Left lung (tissue), 10 donors: ENCODE data around the gene EID1. TPM values are rescaled to one million over a fixed set of nuclear protein-coding genes. Genes with fewer than 3 reads are reported as not detected.

ENCODE experiments used
- ATAC-seq: fragments of 200-7000 bp; cut with Tn5 transposase; one replicate; pipeline ENCODE4 v1.9.1; 2020; ENCODE audit warnings: moderate library complexity
- DNase-seq, 4 donors: peaks; one replicate each; pipeline ENCODE4 v3.0.0-alpha.2; 2013 to 2020
- H3K27ac ChIP-seq, 2 donors: fragments of 200-600 bp; sonication (generic) in 1 of 2; one replicate each; pipeline versions ENCODE4 v1.5.0 to v1.8.0; 2020 to 2021
- H3K27me3 ChIP-seq, 2 donors: fragments of 200-600 bp; sonication (generic) in 1 of 2; one replicate each; pipeline versions ENCODE4 v1.5.0 to v1.8.0; 2020 to 2021
- H3K36me3 ChIP-seq, 2 donors: fragments of 200-600 bp; sonication (generic) in 1 of 2; one replicate each; pipeline versions ENCODE4 v1.5.0 to v1.8.0; 2020 to 2021
- H3K4me1 ChIP-seq, 2 donors: fragments of 200-600 bp; one replicate each; pipeline ENCODE4 v1.8.0; 2021
- H3K4me3 ChIP-seq, 2 donors: fragments of 200-600 bp; sonication (generic) in 1 of 2; one replicate each; pipeline versions ENCODE4 v1.5.0 to v1.8.0; 2020 to 2021; ENCODE audit warnings: mild to moderate bottlenecking in 1 of 2
- H3K9me3 ChIP-seq, 2 donors: fragments of 200-600 bp; sonication (generic) in 1 of 2; one replicate each; pipeline versions ENCODE4 v1.5.0 to v1.8.0; 2020 to 2021
- CTCF ChIP-seq, 2 donors: fragments of 200-600 bp; sonication (generic) in 1 of 2; IDR thresholded peaks; one replicate each; pipeline versions ENCODE4 v1.5.0 to v1.8.0; 2021; ENCODE audit warnings: antibody characterized with exemption in 2 of 2
- intact Hi-C, 2 donors: fragments of 100-400 bp; cut with DNase I; formaldehyde crosslinking; loops; one replicate each; pipeline versions ENCODE4 v1.11.2 to v1.14.2; 2022
- polyA plus RNA-seq, 6 donors: library from polyadenylated mRNA; unstranded; fragments of 120-200 nt; gene quantifications; one replicate each; pipeline ENCODE4 v1.2.1, GENCODE V29; 2013; ENCODE audit not compliant: insufficient read length in 6 of 6
- total RNA-seq, 2 donors: library from RNA; stranded (reverse); fragmentation: NEBNext Ultra II Directional; extraction: Animal tissue kit (Norgen Biotek cat#: 25700); gene quantifications; one replicate each; pipeline ENCODE4 v1.2.1, GENCODE V29; 2021
- donor health status: DM: no; HTN: yes; CAD: no.
- donor health status: DM: no; HTN: no; CAD: no.

The EID1 gene
- total and polyA plus RNA-seq, 8 donors: 80.2 to 301 (median 274) TPM

GRCh38 chr15:48858401-48858800, 19.5 kb upstream of the EID1 start:
- Histone ChIP-seq H3K27me3 (no peaks in the 10 kb centered on the region), H3K9me3 (no peaks in the 10 kb centered on the region), H3K4me3 (no peak overlapping the region), H3K4me1 (no peaks in the 10 kb centered on the region), H3K27ac (no peak overlapping the region), H3K36me3 (no peaks in the 10 kb centered on the region)
- intact Hi-C loops: no loop called here
- TF ChIP-seq CTCF (IDR thresholded peaks at IDR 0.05): no peak
- DNase-seq (no peak), ATAC-seq (no peak)

- ATAC-seq (no peak), DNase-seq (no peak)
- Histone ChIP-seq H3K36me3 (no peaks in the 10 kb centered on the region), H3K4me1 (no peaks in the 10 kb centered on the region), H3K4me3 (no peak overlapping the region), H3K27me3 (no peaks in the 10 kb centered on the region), H3K9me3 (no peaks in the 10 kb centered on the region), H3K27ac (no peak overlapping the region)
- TF ChIP-seq CTCF (IDR thresholded peaks at IDR 0.05): no peak
- intact Hi-C loops: no loop called here
Observed at GRCh38 chr15:48859426-48859825, 18.5 kb upstream of the EID1 start.

GRCh38 chr15:48861813-48862431, 16.0 kb upstream of the EID1 start:
- DNase-seq (peak in 2 of 4 donors; percentile 37 to 80), ATAC-seq (peak; percentile 88)
- Histone ChIP-seq H3K27ac (peak overlapping the region in 1 of 2 donors; percentile 8), H3K4me3 (no peak overlapping the region), H3K27me3 (no peaks in the 10 kb centered on the region), H3K36me3 (no peaks in the 10 kb centered on the region), H3K4me1 (no peaks in the 10 kb centered on the region), H3K9me3 (no peaks in the 10 kb centered on the region)
- peak; percentile 54 to 76 for TF ChIP-seq CTCF (IDR thresholded peaks at IDR 0.05)
- intact Hi-C loops: loop anchor here in 1 of 2 donors (10.0 kb wide), 2 partner anchors 283 to 1283 kb away; no protein-coding TSS in a partner anchor

GRCh38 chr15:48862705-48863104, 15.2 kb upstream of the EID1 start:
- Histone ChIP-seq H3K9me3 (no peaks in the 10 kb centered on the region), H3K4me1 (no peaks in the 10 kb centered on the region), H3K27ac (peak overlapping the region in 1 of 2 donors; percentile 8), H3K36me3 (no peaks in the 10 kb centered on the region), H3K4me3 (no peak overlapping the region), H3K27me3 (no peaks in the 10 kb centered on the region)
- no peak for DNase-seq
- intact Hi-C loops: loop anchor here in 1 of 2 donors (10.0 kb wide), 2 partner anchors 282 to 1282 kb away; no protein-coding TSS in a partner anchor
- ATAC-seq: no peak
- no peak for TF ChIP-seq CTCF (IDR thresholded peaks at IDR 0.05)

GRCh38 chr15:48865370-48866079, 12.4 kb upstream of the EID1 start:
- no peaks in the 10 kb centered on the region for H3K27me3 ChIP-seq
- H3K4me1 ChIP-seq: no peaks in the 10 kb centered on the region
- H3K4me3 ChIP-seq: no peak overlapping the region
- DNase-seq: no peak
- TF ChIP-seq CTCF (IDR thresholded peaks at IDR 0.05): no peak
- no peaks in the 10 kb centered on the region for H3K9me3 ChIP-seq
- ATAC-seq: no peak
- H3K36me3 ChIP-seq: no peaks in the 10 kb centered on the region
- no peak overlapping the region for H3K27ac ChIP-seq
- intact Hi-C loops: loop anchor here in 1 of 2 donors (10.0 kb wide), 2 partner anchors 279 to 1279 kb away; no protein-coding TSS in a partner anchor
